Measurements from ENCODE around the gene CREBL2. TPM values are rescaled to one million over a fixed set of nuclear protein-coding genes. Genes with fewer than 3 reads are reported as not detected.

CREBL2 gene
- total and polyA plus RNA-seq, 10 of the 15 experiments (the other 5 are each of a cell fraction or from before 2014, with no cell fraction given) = 4.6 to 19.1 (median 13.5) TPM

- CTCF ChIA-PET = interaction anchor here (0.6 to 7.7 kb wide), 4 partner anchors 10 to 62 kb away, joined by 3 to 60 read pairs (median 8); no protein-coding TSS in a partner anchor
- H3K36me3 ChIP-seq (ENCODE audit: control insufficient read depth in 2 of 2, insufficient read depth in 2 of 2, low read length in 1 of 2) = peaks cover 0 to 2% of the 10 kb centered on the region in 2 experiments; a peak in 3 of 4 replicates
- RAD21 ChIA-PET (ENCODE audit: unreplicated experiment) = interaction anchor here (1.3 to 2.9 kb wide), 2 partner anchors 66 to 96 kb away, joined by 3 to 16 read pairs; no protein-coding TSS in a partner anchor
- no peak for DNase-seq (ENCODE audit: low read depth, low spot score)
- no peaks in the 10 kb centered on the region for H4K20me1 ChIP-seq (ENCODE audit: control insufficient read depth, insufficient read depth)
- no peaks in the 10 kb centered on the region for H3K79me2 ChIP-seq (ENCODE audit: control insufficient read depth, insufficient read depth, low read length)
- BruUV-seq (replicated peaks) = no TSS peak
- no peak overlapping the region for H3K4me3 ChIP-seq
- ATAC-seq = no peak
- H3K4me2 ChIP-seq (ENCODE audit: control insufficient read depth, insufficient read depth) = no peak overlapping the region
- POLR2A ChIA-PET = interaction anchor here (1.1 kb wide), 1 partner anchor 8 kb away, joined by 3 read pairs; no protein-coding TSS in a partner anchor
- H3K4me1 ChIP-seq (ENCODE audit: control insufficient read depth, insufficient read depth, low read length) = peaks cover 21% of the 10 kb centered on the region
- no peak overlapping the region for H3K9ac ChIP-seq (ENCODE audit: control insufficient read depth, insufficient read depth, low read length)
- in situ Hi-C loops (cut with MboI) = no loop called here
- H3K9me3 ChIP-seq (replicated peaks; ENCODE audit: control insufficient read depth, insufficient read depth, low read length) = peaks cover 10% of the 10 kb centered on the region
- no peak overlapping the region for H3K27ac ChIP-seq (ENCODE audit: control insufficient read depth, insufficient read depth)
- SMC1A ChIA-PET (ENCODE audit: uncharacterized antibody, unreplicated experiment) = interaction anchor here (0.6 to 2.9 kb wide), 8 partner anchors 9 to 311 kb away, joined by 3 to 16 read pairs (median 4); no protein-coding TSS in a partner anchor
- H3K27me3 ChIP-seq (replicated peaks in 1 of 2; ENCODE audit: control insufficient read depth in 2 of 2, insufficient read depth in 2 of 2, low read length in 1 of 2) = no peaks in the 10 kb centered on the region
- WGBS (ENCODE audit: insufficient coverage, insufficient replicate concordance, low lambda C conversion rate, missing lambda C conversion rate) = 95% methylated on average over 2 of the region's 2 CpGs
- TF ChIP-seq NR2C1 (IDR thresholded peaks at IDR 0.05) (no peak), KLF5 (IDR thresholded peaks at IDR 0.05; ENCODE audit: partially characterized antibody) (no peak), CUX1 (IDR thresholded peaks at IDR 0.05; ENCODE audit: insufficient replicate concordance, low read depth, low read length) (no peak), NFXL1 (IDR thresholded peaks at IDR 0.05; ENCODE audit: borderline replicate concordance) (no peak), ATF3 (IDR thresholded peaks at IDR 0.05; ENCODE audit: borderline replicate concordance, extremely low read depth, low read depth, low read length) (no peak)
- no peak for FAIRE-seq
- H2AFZ ChIP-seq (ENCODE audit: control insufficient read depth, low read depth, low read length) = no peak overlapping the region
- intact Hi-C loops (cut with micrococcal nuclease; ENCODE audit: unreplicated experiment) = no loop called here
Measured at GRCh38 chr12:12641650-12642049, 30.0 kb downstream of the CREBL2 start.

Data from GM12878 (cell line).